Lower lobe of right lung (tissue), 2 donors: Measurements from ENCODE around the gene AKIRIN2. TPM values are rescaled to one million over a fixed set of nuclear protein-coding genes. Genes with fewer than 3 reads are reported as not detected.

ENCODE experiments used
- ATAC-seq, 2 donors: fragments of 200-7000 bp; cut with Tn5 transposase; one replicate each; pipeline ENCODE4 v1.9.1; 2020 to 2022; ENCODE audit warnings: mild to moderate bottlenecking in 2 of 2, moderate library complexity in 2 of 2
- DNase-seq: peaks from one replicate; pipeline ENCODE4 v3.0.0-alpha.2; 2020
- H3K27ac ChIP-seq: fragments of 200-600 bp; one replicate; pipeline ENCODE4 v1.8.0; 2022
- H3K27me3 ChIP-seq: fragments of 200-600 bp; one replicate; pipeline ENCODE4 v1.8.0; 2022; ENCODE audit warnings: low read depth
- H3K36me3 ChIP-seq: fragments of 200-600 bp; one replicate; pipeline ENCODE4 v1.8.0; 2022; ENCODE audit warnings: mild to moderate bottlenecking
- H3K4me1 ChIP-seq: fragments of 200-600 bp; one replicate; pipeline ENCODE4 v1.8.0; 2022
- H3K4me3 ChIP-seq: fragments of 200-600 bp; one replicate; pipeline ENCODE4 v1.8.0; 2022; ENCODE audit warnings: mild to moderate bottlenecking
- H3K9me3 ChIP-seq: fragments of 200-600 bp; one replicate; pipeline ENCODE4 v1.8.0; 2022
- CTCF ChIP-seq: fragments of 200-600 bp; IDR thresholded peaks from one replicate; pipeline ENCODE4 v1.8.0; 2022; ENCODE audit warnings: antibody characterized with exemption, mild to moderate bottlenecking
- intact Hi-C: fragments of 100-400 bp; cut with DNase I; formaldehyde crosslinking; loops from one replicate; pipeline ENCODE4 v1.11.0; 2022
- total RNA-seq: library from RNA; stranded (reverse); fragmentation: NEBNext Ultra II Directional; extraction: Animal tissue kit (Norgen Biotek cat#: 25700); gene quantifications from one replicate; pipeline ENCODE4 v1.2.1, GENCODE V29; 2021
- donor health status: DM: no; HTN: yes; CAD: no; lungs with severe emphysema.

Gene AKIRIN2
- total RNA-seq, 1 donor from 2014 or later = 67.6 TPM

- no peak overlapping the region for H3K4me3 ChIP-seq
- no peaks in the 10 kb centered on the region for H3K9me3 ChIP-seq
- H3K36me3 ChIP-seq = peaks cover 55% of the 10 kb centered on the region
- DNase-seq = no peak
- no peaks in the 10 kb centered on the region for H3K27me3 ChIP-seq
- intact Hi-C loops = no loop called here
- no peak for ATAC-seq
- H3K4me1 ChIP-seq = peaks cover 8% of the 10 kb centered on the region
- no peak for TF ChIP-seq CTCF
- H3K27ac ChIP-seq = no peak overlapping the region
Observed at GRCh38 chr6:87672641-87673040, 29.4 kb downstream of the AKIRIN2 start.

GRCh38 chr6:87671555-87672029, 30.4 kb downstream of the AKIRIN2 start:
- intact Hi-C loops = no loop called here
- peak; percentile 59 to 63 for ATAC-seq
- Histone ChIP-seq H3K9me3 (no peaks in the 10 kb centered on the region), H3K36me3 (peaks cover 48% of the 10 kb centered on the region), H3K27me3 (no peaks in the 10 kb centered on the region), H3K27ac (no peak overlapping the region), H3K4me1 (peaks cover 8% of the 10 kb centered on the region), H3K4me3 (no peak overlapping the region)
- TF ChIP-seq CTCF = no peak
- no peak for DNase-seq

- Histone ChIP-seq H3K9me3 (no peaks in the 10 kb centered on the region), H3K4me3 (no peak overlapping the region), H3K27ac (no peak overlapping the region), H3K4me1 (peaks cover 8% of the 10 kb centered on the region), H3K36me3 (peaks cover 44% of the 10 kb centered on the region), H3K27me3 (no peaks in the 10 kb centered on the region)
- ATAC-seq (no peak), DNase-seq (no peak)
- TF ChIP-seq CTCF = no peak
- intact Hi-C loops = no loop called here
Observed at GRCh38 chr6:87670707-87671106, 31.3 kb downstream of the AKIRIN2 start.

- intact Hi-C loops = no loop called here
- Histone ChIP-seq H3K9me3 (no peaks in the 10 kb centered on the region), H3K4me1 (peaks cover 8% of the 10 kb centered on the region), H3K36me3 (peaks cover 27% of the 10 kb centered on the region), H3K27me3 (no peaks in the 10 kb centered on the region), H3K4me3 (no peak overlapping the region), H3K27ac (no peak overlapping the region)
- ATAC-seq (no peak), DNase-seq (no peak)
- no peak for TF ChIP-seq CTCF
Observed at GRCh38 chr6:87669051-87669450, 33.0 kb downstream of the AKIRIN2 start.

- intact Hi-C loops = no loop called here
- no peak for DNase-seq
- no peak for ATAC-seq
- no peak overlapping the region for H3K27ac ChIP-seq
- no peak overlapping the region for H3K4me3 ChIP-seq
- H3K36me3 ChIP-seq = peaks cover 17% of the 10 kb centered on the region
- no peaks in the 10 kb centered on the region for H3K27me3 ChIP-seq
- peaks cover 8% of the 10 kb centered on the region for H3K4me1 ChIP-seq
- H3K9me3 ChIP-seq = no peaks in the 10 kb centered on the region
- TF ChIP-seq CTCF = no peak
Observed at GRCh38 chr6:87668013-87668412, 34.0 kb downstream of the AKIRIN2 start.

- no peak overlapping the region for H3K27ac ChIP-seq
- H3K4me3 ChIP-seq = no peak overlapping the region
- no peak for TF ChIP-seq CTCF
- no peak for DNase-seq
- no peaks in the 10 kb centered on the region for H3K9me3 ChIP-seq
- peaks cover 8% of the 10 kb centered on the region for H3K4me1 ChIP-seq
- no peak for ATAC-seq
- intact Hi-C loops = no loop called here
- peaks cover 7% of the 10 kb centered on the region for H3K36me3 ChIP-seq
- no peaks in the 10 kb centered on the region for H3K27me3 ChIP-seq
Observed at GRCh38 chr6:87667032-87667431, 35.0 kb downstream of the AKIRIN2 start.
